ENCODE measurements around the gene KIAA0930.

- TF ChIP-seq POLR2A (IDR thresholded peaks at IDR 0.05): no peak
- no peak for TF ChIP-seq CTCF (IDR thresholded peaks at IDR 0.05)
Observed at GRCh38 chr22:45204241-45204640, 36.5 kb downstream of the KIAA0930 start.
